ENCODE data around the gene HIGD1A. TPM values are rescaled to one million over a fixed set of nuclear protein-coding genes. Genes with fewer than 3 reads are reported as not detected.

Gene HIGD1A
- total RNA-seq, 2 experiments from 2014 or later: 60.4 to 75.8 TPM

DNA sequence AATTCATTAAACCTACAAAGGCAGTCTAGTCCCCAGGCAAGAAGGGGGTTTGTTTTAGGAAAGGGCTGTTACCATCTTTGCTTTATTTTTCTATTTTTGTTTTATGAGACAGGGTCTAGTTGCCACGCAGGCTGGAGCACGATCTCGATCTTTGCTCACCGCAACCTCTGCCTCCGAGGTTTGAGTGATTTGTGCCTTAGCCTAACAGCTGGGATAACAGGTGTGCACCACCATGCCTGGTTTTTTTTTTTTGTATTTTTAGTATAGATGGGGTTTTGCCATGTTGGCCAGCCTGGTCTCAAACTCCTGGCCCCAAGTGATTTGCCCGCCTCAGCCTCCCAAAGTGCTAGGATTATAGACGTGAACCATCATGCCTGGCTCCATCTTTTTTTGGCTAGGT is 4.9 kb downstream of the HIGD1A start:
- Histone ChIP-seq H3K9me3 (ENCODE audit: low read length) (no peaks in the 10 kb centered on the region), H3K36me3 (ENCODE audit: insufficient read depth, low read length) (peaks cover 56% of the 10 kb centered on the region), H4K20me1 (ENCODE audit: insufficient read depth, low read length) (peaks cover 8% of the 10 kb centered on the region; the same call in 1 of the 2 replicates), H3K4me2 (ENCODE audit: low read length) (no peak overlapping the region), H2AFZ (ENCODE audit: low read length) (no peak overlapping the region), H3K4me3 (ENCODE audit: low read depth, low read length, poor library complexity, severe bottlenecking) (no peak overlapping the region), H3K4me1 (ENCODE audit: insufficient read depth, low read length, poor library complexity, severe bottlenecking) (peaks cover 19% of the 10 kb centered on the region), H3K79me2 (ENCODE audit: insufficient read depth, low read depth, low read length) (peaks cover 70% of the 10 kb centered on the region), H3K27ac (ENCODE audit: low read depth, low read length, poor library complexity, severe bottlenecking) (no peak overlapping the region), H3K9me2 (ENCODE audit: insufficient read depth, low read length) (no peaks in the 10 kb centered on the region)
- ChIA-PET CTCF (ENCODE audit: unreplicated experiment) (no interaction called here), POLR2A (no interaction called here)
- no peak for TF ChIP-seq EZH2phosphoT487 (IDR thresholded peaks at IDR 0.05; ENCODE audit: borderline replicate concordance, low read depth, low read length)
- TF ChIP-seq, protein P1, sequence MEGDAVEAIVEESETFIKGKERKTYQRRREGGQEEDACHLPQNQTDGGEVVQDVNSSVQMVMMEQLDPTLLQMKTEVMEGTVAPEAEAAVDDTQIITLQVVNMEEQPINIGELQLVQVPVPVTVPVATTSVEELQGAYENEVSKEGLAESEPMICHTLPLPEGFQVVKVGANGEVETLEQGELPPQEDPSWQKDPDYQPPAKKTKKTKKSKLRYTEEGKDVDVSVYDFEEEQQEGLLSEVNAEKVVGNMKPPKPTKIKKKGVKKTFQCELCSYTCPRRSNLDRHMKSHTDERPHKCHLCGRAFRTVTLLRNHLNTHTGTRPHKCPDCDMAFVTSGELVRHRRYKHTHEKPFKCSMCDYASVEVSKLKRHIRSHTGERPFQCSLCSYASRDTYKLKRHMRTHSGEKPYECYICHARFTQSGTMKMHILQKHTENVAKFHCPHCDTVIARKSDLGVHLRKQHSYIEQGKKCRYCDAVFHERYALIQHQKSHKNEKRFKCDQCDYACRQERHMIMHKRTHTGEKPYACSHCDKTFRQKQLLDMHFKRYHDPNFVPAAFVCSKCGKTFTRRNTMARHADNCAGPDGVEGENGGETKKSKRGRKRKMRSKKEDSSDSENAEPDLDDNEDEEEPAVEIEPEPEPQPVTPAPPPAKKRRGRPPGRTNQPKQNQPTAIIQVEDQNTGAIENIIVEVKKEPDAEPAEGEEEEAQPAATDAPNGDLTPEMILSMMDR (conservative IDR thresholded peaks at IDR 0.05; ENCODE audit: low read length): no peak
- no TSS peak for BruUV-seq (replicated peaks)
- intact Hi-C loops (cut with micrococcal nuclease; ENCODE audit: unreplicated experiment): no loop called here
- no peak for DNase-seq (ENCODE audit: low spot score)

DNA sequence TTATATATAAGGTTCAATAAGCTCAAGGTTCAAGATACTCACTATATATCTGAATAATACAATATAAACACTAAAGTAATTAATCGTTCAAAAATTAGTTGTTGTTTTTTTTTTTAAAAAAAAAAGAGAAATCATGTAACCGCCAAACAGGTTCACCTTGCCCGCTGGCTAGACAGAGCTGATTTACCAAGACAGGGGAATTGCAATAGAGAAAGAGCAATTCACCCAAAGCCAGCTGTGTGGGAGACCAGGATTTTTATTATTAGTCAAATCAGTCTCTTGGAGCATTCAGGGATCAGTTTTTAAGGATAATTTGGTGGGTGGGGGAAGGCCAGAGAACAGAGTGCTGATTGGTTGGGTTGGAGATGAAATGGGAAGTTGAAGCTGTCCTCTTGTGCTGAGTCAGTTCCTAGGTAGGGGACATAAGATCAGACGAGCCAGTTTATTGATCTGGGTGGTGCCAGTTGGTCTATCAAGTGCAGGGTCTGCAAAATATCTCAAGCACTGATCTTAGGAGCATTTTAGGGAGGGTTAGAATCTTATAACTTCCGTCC is 7.9 kb downstream of the HIGD1A start:
- Histone ChIP-seq H3K9me2 (ENCODE audit: insufficient read depth, low read length) (no peaks in the 10 kb centered on the region), H3K4me2 (ENCODE audit: low read length) (no peak overlapping the region), H2AFZ (ENCODE audit: low read length) (no peak overlapping the region), H3K9me3 (ENCODE audit: low read length) (no peaks in the 10 kb centered on the region), H3K36me3 (ENCODE audit: insufficient read depth, low read length) (peaks cover 66% of the 10 kb centered on the region), H3K79me2 (ENCODE audit: insufficient read depth, low read depth, low read length) (peaks cover 63% of the 10 kb centered on the region), H3K4me3 (ENCODE audit: low read depth, low read length, poor library complexity, severe bottlenecking) (no peak overlapping the region), H4K20me1 (ENCODE audit: insufficient read depth, low read length) (no peaks in the 10 kb centered on the region), H3K27ac (ENCODE audit: low read depth, low read length, poor library complexity, severe bottlenecking) (no peak overlapping the region), H3K4me1 (ENCODE audit: insufficient read depth, low read length, poor library complexity, severe bottlenecking) (peaks cover 4% of the 10 kb centered on the region)
- BruUV-seq (replicated peaks): no TSS peak
- intact Hi-C loops (cut with micrococcal nuclease; ENCODE audit: unreplicated experiment): no loop called here
- TF ChIP-seq, protein P1 (conservative IDR thresholded peaks at IDR 0.05; ENCODE audit: low read length): no peak
- TF ChIP-seq EZH2phosphoT487 (IDR thresholded peaks at IDR 0.05; ENCODE audit: borderline replicate concordance, low read depth, low read length): no peak
- DNase-seq (ENCODE audit: low spot score): no peak
- ChIA-PET POLR2A (interaction anchor here (0.7 to 1.2 kb wide), 5 partner anchors 9 to 451 kb away, joined by 3 to 5 read pairs (median 3); partner anchors contain the start of gene HHATL), CTCF (ENCODE audit: unreplicated experiment) (no interaction called here)

GRCh38 chr3:42795621-42796181 is 8.6 kb downstream of the HIGD1A start:
- TSS peak; percentile 9 for BruUV-seq (replicated peaks)
- Histone ChIP-seq H3K9me2 (ENCODE audit: insufficient read depth, low read length) (no peaks in the 10 kb centered on the region), H3K27ac (ENCODE audit: low read depth, low read length, poor library complexity, severe bottlenecking) (no peak overlapping the region), H3K9me3 (ENCODE audit: low read length) (no peaks in the 10 kb centered on the region), H3K4me1 (ENCODE audit: insufficient read depth, low read length, poor library complexity, severe bottlenecking) (peaks cover 3% of the 10 kb centered on the region), H3K4me3 (ENCODE audit: low read depth, low read length, poor library complexity, severe bottlenecking) (no peak overlapping the region), H3K36me3 (ENCODE audit: insufficient read depth, low read length) (peaks cover 65% of the 10 kb centered on the region), H3K79me2 (ENCODE audit: insufficient read depth, low read depth, low read length) (peaks cover 62% of the 10 kb centered on the region), H3K4me2 (ENCODE audit: low read length) (no peak overlapping the region), H4K20me1 (ENCODE audit: insufficient read depth, low read length) (no peaks in the 10 kb centered on the region), H2AFZ (ENCODE audit: low read length) (no peak overlapping the region)
- POLR2A ChIA-PET: interaction anchor here (0.6 to 1.2 kb wide), 5 partner anchors 8 to 452 kb away, joined by 3 to 5 read pairs (median 3); partner anchors contain the start of genes ACKR2 and CYP8B1
- intact Hi-C loops (cut with micrococcal nuclease; ENCODE audit: unreplicated experiment): no loop called here
- CTCF ChIA-PET (ENCODE audit: unreplicated experiment): no interaction called here
- TF ChIP-seq EZH2phosphoT487 (IDR thresholded peaks at IDR 0.05; ENCODE audit: borderline replicate concordance, low read depth, low read length): no peak
- TF ChIP-seq, protein P1 (conservative IDR thresholded peaks at IDR 0.05; ENCODE audit: low read length): no peak
- no peak for DNase-seq (ENCODE audit: low spot score)

All from OCI-LY7 (cell line).